Cardiac muscle cell (in vitro differentiated cells and primary cell): ENCODE data around the gene EARS2. TPM values are rescaled to one million over a fixed set of nuclear protein-coding genes. Genes with fewer than 3 reads are reported as not detected.
A peak's percentile ranks its signal among the peaks of the same experiment; 100 is the strongest.

Source experiments
- DNase-seq, 2 donors: peaks; one replicate each; pipeline versions ENCODE4 v3.0.0 to v3.0.0-alpha.2; 2010 to 2017; ENCODE audit warnings: low read depth in 1 of 2, low spot score in 1 of 2
- H3K27ac ChIP-seq: fragments of 200-600 bp; sonication (generic); 2 replicates; pipeline ENCODE4 v1.5.1; 2016
- H3K27me3 ChIP-seq: fragments of 200-600 bp; sonication (generic); 2 replicates; pipeline ENCODE4 v1.6.0; 2016; ENCODE audit warnings: control low read depth
- H3K36me3 ChIP-seq: fragments of 200-600 bp; sonication (generic); 2 replicates; pipeline ENCODE4 v1.5.1; 2016; ENCODE audit warnings: control low read depth
- H3K4me1 ChIP-seq: fragments of 200-600 bp; sonication (generic); 2 replicates; pipeline ENCODE4 v1.8.1; 2017; ENCODE audit warnings: low read depth, mild to moderate bottlenecking, mixed run types
- H3K4me3 ChIP-seq: fragments of 200-600 bp; sonication (generic); 2 replicates; pipeline ENCODE4 v1.5.1; 2016; ENCODE audit warnings: mild to moderate bottlenecking
- H3K9me3 ChIP-seq: fragments of 200-600 bp; sonication (generic); 2 replicates; pipeline ENCODE4 v1.5.1; 2017; ENCODE audit warnings: low read depth, mild to moderate bottlenecking, control low read depth
- CTCF ChIP-seq: IDR thresholded peaks from 2 replicates; pipeline ENCODE4 v1.5.1; 2012; ENCODE audit warnings: low read depth, mild to moderate bottlenecking, low read length
- polyA plus RNA-seq: library from polyadenylated mRNA; unstranded; fragments of >200 nt; fragmentation: Nextera tagmentation; extraction: Ambion mirVana; gene quantifications from 2 replicates; pipeline ENCODE4 v1.2.1, GENCODE V29; 2016
- total RNA-seq: library from RNA; depleted of rRNA; stranded (reverse); fragments of >200 nt; gene quantifications from 2 replicates; pipeline ENCODE4 v1.2.3, GENCODE V29; 2016

EARS2 gene
- total and polyA plus RNA-seq, 2 experiments from 2014 or later: 23.3 to 57.2 TPM

- Histone ChIP-seq H3K27me3 (no peaks in the 10 kb centered on the region), H3K9me3 (no peaks in the 10 kb centered on the region), H3K27ac (peak overlapping the region; percentile 23), H3K4me3 (no peak overlapping the region), H3K36me3 (peaks cover 24% of the 10 kb centered on the region), H3K4me1 (peaks cover 9% of the 10 kb centered on the region)
- TF ChIP-seq CTCF: no peak
- DNase-seq: no peak
These were observed 58.3 kb downstream of the EARS2 start for GRCh38 chr16:23498863-23499262.

GRCh38 chr16:23497543-23497868 lies 59.6 kb downstream of the EARS2 start:
- Histone ChIP-seq H3K27me3 (no peaks in the 10 kb centered on the region), H3K4me3 (no peak overlapping the region), H3K9me3 (no peaks in the 10 kb centered on the region), H3K36me3 (peaks cover 34% of the 10 kb centered on the region), H3K27ac (peak overlapping the region; percentile 55), H3K4me1 (peaks cover 8% of the 10 kb centered on the region)
- TF ChIP-seq CTCF: no peak
- no peak for DNase-seq

GRCh38 chr16:23496821-23497542 lies 60.2 kb downstream of the EARS2 start:
- DNase-seq: peak in 1 of 2 donors; percentile 64
- Histone ChIP-seq H3K27me3 (no peaks in the 10 kb centered on the region), H3K36me3 (peaks cover 39% of the 10 kb centered on the region), H3K4me1 (peaks cover 8% of the 10 kb centered on the region), H3K27ac (peak overlapping the region; percentile 55), H3K4me3 (no peak overlapping the region), H3K9me3 (no peaks in the 10 kb centered on the region)
- TF ChIP-seq CTCF: no peak

- no peak for TF ChIP-seq CTCF
- no peak for DNase-seq
- Histone ChIP-seq H3K4me1 (peaks cover 8% of the 10 kb centered on the region), H3K9me3 (no peaks in the 10 kb centered on the region), H3K36me3 (peaks cover 38% of the 10 kb centered on the region), H3K27me3 (no peaks in the 10 kb centered on the region), H3K4me3 (no peak overlapping the region), H3K27ac (no peak overlapping the region)
These were observed 61.5 kb downstream of the EARS2 start for GRCh38 chr16:23495671-23496070.

GRCh38 chr16:23494188-23494587 lies 63.0 kb downstream of the EARS2 start:
- no peak for TF ChIP-seq CTCF
- peaks cover 8% of the 10 kb centered on the region for H3K4me1 ChIP-seq
- peaks cover 52% of the 10 kb centered on the region for H3K36me3 ChIP-seq
- H3K4me3 ChIP-seq: no peak overlapping the region
- no peaks in the 10 kb centered on the region for H3K27me3 ChIP-seq
- H3K9me3 ChIP-seq: no peaks in the 10 kb centered on the region
- DNase-seq: no peak
- H3K27ac ChIP-seq: no peak overlapping the region
